GM12878 (cell line): ENCODE measurements around the gene EEF2K. TPM values are rescaled to one million over a fixed set of nuclear protein-coding genes. Genes with fewer than 3 reads are reported as not detected.
"Not testable (repeated sequence)": the region's sequence is repeated elsewhere in the genome, so short reads cannot be mapped to it uniquely, and the experiment has no call there.

Experiments
- ATAC-seq: fragments of 200-7000 bp; cut with Tn5 transposase; 3 replicates; pipeline ENCODE4 v1.9.1; 2020; ENCODE audit warnings: mild to moderate bottlenecking, moderate library complexity
- BruUV-seq: library from RNA; stranded (reverse); fragments of 400-500 nt; replicated peaks from 2 replicates; lab custom pipeline; 2021; lab: Mats Ljungman, UMichigan
- CTCF ChIA-PET: fragments of 300-600 bp; sonication (Branson Sonifier 250); formaldehyde crosslinking; extraction: SDS; loops from one replicate; lab custom pipeline; 2021; ENCODE audit warnings: inconsistent platforms; lab: Yijun Ruan, JAX
- POLR2A ChIA-PET: fragments of 350-600 bp; formaldehyde crosslinking; extraction: SDS; loops from one replicate; lab custom pipeline; 2021; ENCODE audit warnings: inconsistent platforms; lab: Charles Lee
- RAD21 ChIA-PET: fragments of 300-600 bp; sonication (Branson Sonifier 250); formaldehyde crosslinking; loops from one replicate; lab custom pipeline; 2023; ENCODE audit warnings: antibody characterized with exemption; ENCODE audit not compliant: unreplicated experiment; lab: Charles Lee
- SMC1A ChIA-PET: fragments of 300-600 bp; sonication (Branson Sonifier 250); formaldehyde crosslinking; loops from one replicate; lab custom pipeline; 2023; ENCODE audit not compliant: unreplicated experiment, uncharacterized antibody; lab: Charles Lee
- DNase-seq: peaks from one replicate; pipeline ENCODE4 v3.0.0-alpha.2; 2011; ENCODE audit warnings: low read depth, low spot score
- FAIRE-seq: peaks from 3 replicates; lab custom pipeline; 2011; peaks lifted over from hg19 to GRCh38; lab: Jason Lieb, UNC
- H2AFZ ChIP-seq: 2 replicates; pipeline ENCODE4 v1.6.0; 2011; ENCODE audit warnings: low read depth, low read length, control low read depth; ENCODE audit not compliant: control insufficient read depth
- H3K27ac ChIP-seq: 2 replicates; pipeline ENCODE4 v1.5.1; 2011; ENCODE audit warnings: control low read depth; ENCODE audit not compliant: control insufficient read depth, insufficient read depth
- H3K27me3 ChIP-seq, 2 experiments: replicated peaks in 1 of 2; 2 replicates each; pipeline versions ENCODE4 v1.6.0 to v1.6.1; 2011; ENCODE audit warnings: low read length in 1 of 2; ENCODE audit not compliant: control insufficient read depth in 2 of 2, insufficient read depth in 2 of 2
- H3K36me3 ChIP-seq, 2 experiments: 2 replicates each; pipeline ENCODE4 v1.5.1; 2011; ENCODE audit warnings: low read length in 1 of 2; ENCODE audit not compliant: control insufficient read depth in 2 of 2, insufficient read depth in 2 of 2
- H3K4me1 ChIP-seq: 2 replicates; pipeline ENCODE4 v1.6.1; 2011; ENCODE audit warnings: mild to moderate bottlenecking, low read length, moderate library complexity, mixed read lengths; ENCODE audit not compliant: control insufficient read depth, insufficient read depth
- H3K4me2 ChIP-seq: 2 replicates; pipeline ENCODE4 v1.6.0; 2011; ENCODE audit warnings: control low read depth; ENCODE audit not compliant: control insufficient read depth, insufficient read depth
- H3K4me3 ChIP-seq: fragments of 200-600 bp; sonication (generic); 2 replicates; pipeline ENCODE4 v1.5.1; 2016
- H3K79me2 ChIP-seq: 2 replicates; pipeline ENCODE4 v1.6.0; 2011; ENCODE audit warnings: low read length; ENCODE audit not compliant: control insufficient read depth, insufficient read depth
- H3K9ac ChIP-seq: 2 replicates; pipeline ENCODE4 v1.8.0; 2011; ENCODE audit warnings: low read length, control low read depth, mixed read lengths; ENCODE audit not compliant: control insufficient read depth, insufficient read depth
- H3K9me3 ChIP-seq: replicated peaks from 3 replicates; pipeline ENCODE4 v1.5.1; 2011; ENCODE audit warnings: mild to moderate bottlenecking, low read length; ENCODE audit not compliant: control insufficient read depth, insufficient read depth
- H4K20me1 ChIP-seq: 2 replicates; pipeline ENCODE4 v1.6.0; 2011; ENCODE audit not compliant: control insufficient read depth, insufficient read depth
- HDAC6 ChIP-seq: fragments of 200-600 bp; sonication (generic); IDR thresholded peaks from one replicate; pipeline ENCODE4 v1.8.0; 2017; ENCODE audit warnings: antibody characterized with exemption; ENCODE audit not compliant: unreplicated experiment
- MYB ChIP-seq: fragments of 150-350 bp; IDR thresholded peaks from 2 replicates; pipeline ENCODE4 v1.6.1; 2014; ENCODE audit warnings: mild to moderate bottlenecking, low read depth, low read length, borderline replicate concordance
- NR2C1 ChIP-seq: fragments of 450-650 bp; IDR thresholded peaks from 2 replicates; pipeline ENCODE4 v1.6.1; 2017; ENCODE audit warnings: antibody characterized with exemption, mild to moderate bottlenecking, moderate library complexity
- NR2C2 ChIP-seq: IDR thresholded peaks from 2 replicates; pipeline ENCODE4 v1.6.1; 2011; ENCODE audit warnings: borderline replicate concordance, low read depth; ENCODE audit not compliant: control insufficient read depth, insufficient read length
- SUPT20H ChIP-seq: IDR thresholded peaks from 2 replicates; pipeline ENCODE4 v1.6.1; 2011; ENCODE audit warnings: low read depth, mild to moderate bottlenecking, low read length, moderate library complexity, borderline replicate concordance; ENCODE audit not compliant: control insufficient read depth
- ZSCAN29 ChIP-seq: fragments of 450-650 bp; IDR thresholded peaks from 2 replicates; pipeline ENCODE4 v1.6.1; 2017; ENCODE audit warnings: mild to moderate bottlenecking, moderate library complexity
- WGBS: methylation state at CpG from one replicate; pipeline ENCODE4 v1.1.6; 2016; ENCODE audit warnings: low lambda C conversion rate; ENCODE audit not compliant: insufficient replicate concordance, insufficient coverage; ENCODE audit errors: missing lambda C conversion rate; 5-methylcytosine and 5-hydroxymethylcytosine counted together
- in situ Hi-C: fragments of 300-500 bp; cut with MboI; formaldehyde crosslinking; loops from 9 replicates; pipeline ENCODE4 v1.14.3; 2018; ENCODE audit warnings: mixed read lengths
- intact Hi-C: fragments of 100-400 bp; cut with micrococcal nuclease; formaldehyde crosslinking; loops from one replicate; pipeline ENCODE4 v1.14.2; 2022; ENCODE audit not compliant: unreplicated experiment
- polyA plus RNA-seq, 11 experiments: library from polyadenylated mRNA; depleted of rRNA in 4 of 11; unstranded in 6 of 11; stranded (reverse) in 5 of 11; fragments of >200 nt; fragmentation: Nextera tagmentation in 4 of 11; fragmentation: Illumina TruSeq in 1 of 11; extraction: Ambion mirVana in 4 of 11; extraction: Trizol in 1 of 11; gene quantifications; 1 replicate in 1 of 11; 2 replicates in 10 of 11; pipeline versions ENCODE4 v1.2.1 to v1.2.3, GENCODE V29; 2011 to 2016; ENCODE audit warnings: inconsistent platforms in 2 of 11, missing spikeins in 2 of 11, low read depth in 1 of 11
- total RNA-seq, 4 experiments: library from RNA; depleted of rRNA in 3 of 4; stranded (reverse); fragments of >200 nt in 3 of 4; fragmentation: Illumina TruSeq in 1 of 4; extraction: Trizol in 1 of 4; gene quantifications; 2 replicates each; pipeline versions ENCODE4 v1.2.1 to v1.2.3, GENCODE V29; 2013 to 2021
- TF ChIP-seq, protein P1 (sequence below): fragments of 450-650 bp; IDR thresholded peaks from 2 replicates; pipeline ENCODE4 v1.6.1; 2017; ENCODE audit warnings: mild to moderate bottlenecking

Gene EEF2K
- total and polyA plus RNA-seq, 10 of the 15 experiments (the other 5 are each of a cell fraction or from before 2014, with no cell fraction given), result 2.0 to 29.6 (median 12.2) TPM

DNA sequence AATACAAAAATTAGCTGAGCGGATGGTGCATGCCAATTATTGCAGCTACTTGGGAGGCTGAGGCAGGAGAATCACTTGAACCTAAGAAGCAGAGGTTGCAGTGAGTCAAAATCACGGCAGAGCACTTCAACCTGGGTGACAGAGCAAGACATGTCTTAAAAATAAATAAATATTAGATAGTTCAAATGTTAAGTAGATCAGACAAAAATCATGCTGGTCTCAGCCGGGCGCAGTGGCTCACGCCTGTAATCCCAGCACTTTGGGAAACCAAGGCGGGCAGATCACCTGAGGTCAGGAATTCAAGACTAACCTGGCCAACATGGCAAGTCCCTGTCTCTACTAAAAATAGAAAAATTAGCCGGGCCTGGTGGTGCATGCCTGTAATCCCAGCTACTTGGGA is 95.3 kb downstream of the EEF2K start:
- in situ Hi-C loops, result loop anchor here (25.0 kb wide), 1 partner anchor 261 kb away; no protein-coding TSS in a partner anchor
- POLR2A ChIA-PET, DNase-seq, FAIRE-seq, H3K27ac ChIP-seq, H3K9ac ChIP-seq, H4K20me1 ChIP-seq, H3K27me3 ChIP-seq, H3K4me3 ChIP-seq, H3K4me2 ChIP-seq, H3K9me3 ChIP-seq, intact Hi-C loops, BruUV-seq, H2AFZ ChIP-seq, ATAC-seq, H3K4me1 ChIP-seq: not testable (repeated sequence)
- peaks cover 6 to 14% of the 10 kb centered on the region in 2 experiments; a peak in 3 of 4 replicates for H3K36me3 ChIP-seq
- H3K79me2 ChIP-seq, result peaks cover 29% of the 10 kb centered on the region
- over 99% methylated on average over 7 of the region's 7 CpGs for WGBS
- RAD21 ChIA-PET, result interaction anchor here (1.0 to 1.5 kb wide), 3 partner anchors 20 to 109 kb away, joined by 3 to 10 read pairs (median 9); no protein-coding TSS in a partner anchor
- SMC1A ChIA-PET, result interaction anchor here (1.2 to 7.2 kb wide), 6 partner anchors 19 to 113 kb away, joined by 3 to 86 read pairs (median 5); no protein-coding TSS in a partner anchor
- CTCF ChIA-PET, result interaction anchor here (1.1 to 7.5 kb wide), 10 partner anchors 8 to 222 kb away, joined by 5 to 132 read pairs (median 7); no protein-coding TSS in a partner anchor

DNA sequence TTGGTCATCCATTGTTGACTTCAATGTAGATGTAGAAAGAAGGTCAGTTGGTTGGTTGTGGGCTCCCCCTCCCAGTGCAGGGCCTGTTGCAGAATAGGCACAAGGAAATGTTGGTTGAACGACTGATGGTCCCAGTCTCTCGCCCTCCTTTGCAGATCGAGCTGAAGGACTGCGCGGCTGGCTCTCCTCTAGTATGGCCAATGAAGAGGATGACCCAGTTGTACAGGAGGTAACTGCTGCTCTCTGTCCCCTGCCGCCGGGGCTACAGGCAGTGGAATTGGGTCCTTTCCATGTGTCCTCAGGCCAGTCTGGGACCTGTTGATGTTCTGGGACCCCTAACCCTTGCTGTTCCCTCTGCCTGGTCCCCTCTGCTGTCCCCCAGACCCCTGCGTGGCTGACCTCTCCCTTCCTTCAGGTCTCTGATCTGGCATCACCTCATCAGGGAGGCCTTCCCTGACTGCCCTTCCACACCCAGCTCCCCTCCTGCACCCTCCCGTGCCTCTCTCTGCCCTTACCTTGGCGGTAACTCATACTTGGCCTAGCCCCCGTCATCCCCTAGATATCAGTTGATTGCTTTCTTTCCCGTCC is 96.8 kb downstream of the EEF2K start:
- Histone ChIP-seq H2AFZ (no peak overlapping the region), H3K9me3 (no peaks in the 10 kb centered on the region), H4K20me1 (peaks cover 8% of the 10 kb centered on the region; the same call in 1 of the 2 replicates), H3K27ac (no peak overlapping the region), H3K4me3 (no peak overlapping the region), H3K27me3 (no peaks in the 10 kb centered on the region), H3K79me2 (peaks cover 23% of the 10 kb centered on the region), H3K4me1 (peaks cover 9% of the 10 kb centered on the region), H3K9ac (no peak overlapping the region), H3K4me2 (no peak overlapping the region), H3K36me3 (peaks cover 6 to 25% of the 10 kb centered on the region in 2 experiments; a peak in 3 of 4 replicates)
- SMC1A ChIA-PET, result interaction anchor here (2.7 kb wide), 1 partner anchor 95 kb away, joined by 10 read pairs; no protein-coding TSS in a partner anchor
- WGBS, result 89% methylated on average over 12 of the region's 12 CpGs
- in situ Hi-C loops (loop anchor here (25.0 kb wide), 1 partner anchor 259 kb away; no protein-coding TSS in a partner anchor), intact Hi-C loops (no loop called here)
- no peak for FAIRE-seq
- no TSS peak for BruUV-seq
- POLR2A ChIA-PET, result no interaction called here
- no peak for DNase-seq
- RAD21 ChIA-PET, result no interaction called here
- no peak for TF ChIP-seq NR2C1
- no peak for TF ChIP-seq HDAC6
- TF ChIP-seq NR2C2, result no peak
- no peak for TF ChIP-seq MYB
- TF ChIP-seq SUPT20H, result no peak
- TF ChIP-seq, protein P1, sequence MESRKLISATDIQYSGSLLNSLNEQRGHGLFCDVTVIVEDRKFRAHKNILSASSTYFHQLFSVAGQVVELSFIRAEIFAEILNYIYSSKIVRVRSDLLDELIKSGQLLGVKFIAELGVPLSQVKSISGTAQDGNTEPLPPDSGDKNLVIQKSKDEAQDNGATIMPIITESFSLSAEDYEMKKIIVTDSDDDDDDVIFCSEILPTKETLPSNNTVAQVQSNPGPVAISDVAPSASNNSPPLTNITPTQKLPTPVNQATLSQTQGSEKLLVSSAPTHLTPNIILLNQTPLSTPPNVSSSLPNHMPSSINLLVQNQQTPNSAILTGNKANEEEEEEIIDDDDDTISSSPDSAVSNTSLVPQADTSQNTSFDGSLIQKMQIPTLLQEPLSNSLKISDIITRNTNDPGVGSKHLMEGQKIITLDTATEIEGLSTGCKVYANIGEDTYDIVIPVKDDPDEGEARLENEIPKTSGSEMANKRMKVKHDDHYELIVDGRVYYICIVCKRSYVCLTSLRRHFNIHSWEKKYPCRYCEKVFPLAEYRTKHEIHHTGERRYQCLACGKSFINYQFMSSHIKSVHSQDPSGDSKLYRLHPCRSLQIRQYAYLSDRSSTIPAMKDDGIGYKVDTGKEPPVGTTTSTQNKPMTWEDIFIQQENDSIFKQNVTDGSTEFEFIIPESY, result no peak
- TF ChIP-seq ZSCAN29, result no peak
- ATAC-seq, result no peak
- CTCF ChIA-PET, result no interaction called here
